Neutrophil (primary cell): ENCODE data around the gene LRRC18.

Source experiments
- H3K27ac ChIP-seq: fragments of 200-600 bp; sonication (generic); 2 replicates; pipeline ENCODE4 v1.5.1; 2016; ENCODE audit warnings: mild to moderate bottlenecking, moderate library complexity
- H3K27me3 ChIP-seq: fragments of 200-600 bp; sonication (generic); 2 replicates; pipeline ENCODE4 v1.6.0; 2016; ENCODE audit warnings: mild to moderate bottlenecking
- H3K36me3 ChIP-seq: fragments of 200-600 bp; sonication (generic); 2 replicates; pipeline ENCODE4 v1.5.1; 2017
- H3K4me1 ChIP-seq, 2 experiments: fragments of 200-600 bp in 1 of 2; sonication (generic) in 1 of 2; 1 replicate in 1 of 2; 2 replicates in 1 of 2; pipeline versions ENCODE4 v1.5.1 to v1.6.1; 2013 to 2016; ENCODE audit warnings: low read depth in 1 of 2, low read length in 1 of 2, mild to moderate bottlenecking in 1 of 2, moderate library complexity in 1 of 2; ENCODE audit not compliant: control insufficient read depth in 1 of 2, insufficient read depth in 1 of 2
- H3K4me3 ChIP-seq, 2 experiments: fragments of 200-600 bp in 1 of 2; sonication (generic) in 1 of 2; 1 replicate in 1 of 2; 2 replicates in 1 of 2; pipeline ENCODE4 v1.5.1; 2013 to 2016; ENCODE audit warnings: low read depth in 1 of 2, low read length in 1 of 2, mild to moderate bottlenecking in 1 of 2, moderate library complexity in 1 of 2
- H3K9me3 ChIP-seq: fragments of 200-600 bp; sonication (generic); 2 replicates; pipeline ENCODE4 v1.5.1; 2016
- CTCF ChIP-seq: fragments of 200-600 bp; sonication (generic); IDR thresholded peaks from 2 replicates; pipeline ENCODE4 v1.5.1; 2016; ENCODE audit warnings: antibody characterized with exemption

The LRRC18 gene

DNA sequence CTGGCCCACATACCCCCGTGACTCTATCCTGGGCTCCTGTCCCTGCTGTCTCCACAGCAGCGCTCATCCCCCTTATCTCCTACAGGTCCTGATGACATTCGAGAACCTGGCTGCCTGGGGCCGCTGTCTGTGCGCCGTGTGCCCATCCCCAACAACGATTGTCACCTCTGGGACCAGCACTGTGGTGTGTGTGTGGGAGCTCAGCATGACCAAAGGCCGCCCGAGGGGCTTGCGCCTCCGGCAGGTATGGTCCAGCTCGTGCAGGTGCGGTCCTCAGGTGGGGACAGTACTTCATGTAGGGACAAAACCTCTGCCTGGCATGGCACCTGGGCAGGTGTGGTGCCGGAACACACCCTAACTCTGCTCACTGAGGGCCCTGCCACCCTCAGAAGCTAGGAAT, 30.4 kb upstream of the LRRC18 start:
- H3K4me1 ChIP-seq, result no peaks in the 10 kb centered on the region
- H3K36me3 ChIP-seq, result peaks cover 98% of the 10 kb centered on the region
- no peaks in the 10 kb centered on the region for H3K27me3 ChIP-seq
- no peak overlapping the region for H3K27ac ChIP-seq
- H3K9me3 ChIP-seq, result no peaks in the 10 kb centered on the region
- no peak for TF ChIP-seq CTCF
- H3K4me3 ChIP-seq, result no peak overlapping the region

DNA sequence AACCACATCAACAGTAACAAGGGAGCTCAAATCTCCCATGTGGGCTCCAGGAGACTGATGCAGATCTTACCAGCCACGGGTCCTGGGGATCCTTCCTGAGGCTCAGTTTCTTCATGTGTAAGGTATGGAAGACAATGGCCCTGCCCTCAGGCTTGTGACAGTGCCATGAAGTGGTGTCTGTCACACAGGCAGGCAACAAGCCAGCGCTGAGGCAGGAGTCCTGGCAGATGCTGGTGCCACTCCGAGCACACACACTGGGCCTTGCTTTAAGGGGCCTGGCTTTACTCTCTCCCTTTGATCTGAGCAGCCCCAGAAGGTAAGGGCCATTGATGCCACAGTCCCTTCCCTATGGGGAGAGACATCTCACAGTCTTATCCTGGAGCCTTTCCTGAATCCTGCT, 28.4 kb upstream of the LRRC18 start:
- TF ChIP-seq CTCF, result no peak
- no peak overlapping the region for H3K4me3 ChIP-seq
- no peaks in the 10 kb centered on the region for H3K27me3 ChIP-seq
- H3K36me3 ChIP-seq, result peaks cover 100% of the 10 kb centered on the region
- no peaks in the 10 kb centered on the region for H3K4me1 ChIP-seq
- no peaks in the 10 kb centered on the region for H3K9me3 ChIP-seq
- H3K27ac ChIP-seq, result no peak overlapping the region

DNA sequence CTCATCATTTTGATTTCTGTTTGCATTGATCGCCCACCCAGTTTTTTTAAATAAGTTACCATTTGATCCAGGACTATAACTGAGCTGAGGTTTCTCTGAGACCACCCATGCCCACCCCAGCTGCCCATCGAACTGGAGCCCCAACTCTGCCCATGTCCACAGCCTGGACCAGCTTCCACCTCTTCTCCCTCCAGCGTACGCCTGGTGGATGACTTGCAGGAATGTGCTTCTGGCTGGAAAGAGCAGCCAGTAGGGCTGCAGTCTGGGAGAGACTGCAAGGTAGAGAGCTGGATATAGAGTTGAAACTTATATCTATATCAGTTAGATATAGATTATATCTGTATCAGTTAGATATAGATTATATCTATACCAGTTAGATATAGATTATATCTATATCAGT, 25.8 kb upstream of the LRRC18 start:
- Histone ChIP-seq H3K4me1 (no peaks in the 10 kb centered on the region), H3K36me3 (peaks cover 100% of the 10 kb centered on the region), H3K9me3 (no peaks in the 10 kb centered on the region), H3K4me3 (no peak overlapping the region), H3K27me3 (no peaks in the 10 kb centered on the region), H3K27ac (no peak overlapping the region)
- TF ChIP-seq CTCF, result no peak

DNA sequence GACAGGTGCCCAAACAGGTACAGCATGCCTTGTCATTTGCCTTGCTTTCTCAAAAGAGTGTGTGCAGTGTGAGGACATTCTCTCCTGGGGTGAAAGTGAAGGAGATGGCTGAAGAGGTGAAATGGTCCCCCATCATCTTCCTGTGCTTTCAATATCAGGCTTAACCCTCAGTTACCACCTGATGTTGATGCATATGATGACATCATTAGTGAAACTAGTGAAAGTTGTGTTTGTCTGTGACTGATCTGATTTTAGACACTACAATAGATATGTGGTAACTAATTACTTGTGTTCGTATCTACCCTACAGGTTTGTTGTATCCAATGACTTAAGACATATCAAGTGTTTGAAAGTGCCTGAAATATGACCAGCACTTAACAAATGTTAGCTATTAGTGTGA, 24.4 kb upstream of the LRRC18 start:
- H3K4me1 ChIP-seq, result no peaks in the 10 kb centered on the region
- H3K27me3 ChIP-seq, result no peaks in the 10 kb centered on the region
- no peak for TF ChIP-seq CTCF
- H3K9me3 ChIP-seq, result no peaks in the 10 kb centered on the region
- H3K4me3 ChIP-seq, result no peak overlapping the region
- H3K27ac ChIP-seq, result no peak overlapping the region
- peaks cover 100% of the 10 kb centered on the region for H3K36me3 ChIP-seq

DNA sequence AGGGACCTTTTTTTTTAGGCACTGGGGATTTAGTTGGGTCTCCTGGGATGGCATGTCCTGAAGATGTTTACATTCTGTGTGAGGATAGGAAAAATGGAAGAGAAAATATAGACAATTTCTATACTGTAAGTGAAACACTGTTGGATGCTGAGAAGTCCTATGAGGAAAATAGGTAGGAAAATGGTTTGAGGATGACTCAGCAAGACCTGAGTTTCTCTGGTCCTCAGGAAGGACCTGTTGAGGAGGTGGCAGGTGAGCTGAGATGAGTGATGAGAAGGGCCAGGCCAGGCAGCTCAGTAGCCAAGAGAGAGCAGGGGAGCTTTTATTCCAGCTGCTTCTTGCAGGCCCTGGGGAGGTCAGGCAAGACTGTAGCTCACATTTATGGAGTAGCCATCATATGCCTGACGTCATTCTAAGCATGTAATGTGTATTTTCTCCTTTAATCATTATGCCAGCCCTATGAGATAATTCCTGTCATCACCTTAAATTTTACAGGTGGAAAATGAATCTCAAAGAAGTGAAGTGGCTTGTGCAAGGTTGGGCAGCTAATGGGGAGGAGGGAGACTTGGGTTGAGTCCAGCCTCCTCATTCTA, 19.1 kb upstream of the LRRC18 start:
- H3K27ac ChIP-seq, result no peak overlapping the region
- H3K27me3 ChIP-seq, result no peaks in the 10 kb centered on the region
- no peak overlapping the region for H3K4me3 ChIP-seq
- no peaks in the 10 kb centered on the region for H3K9me3 ChIP-seq
- no peaks in the 10 kb centered on the region for H3K4me1 ChIP-seq
- TF ChIP-seq CTCF, result no peak
- peaks cover 100% of the 10 kb centered on the region for H3K36me3 ChIP-seq
